Measurements from ENCODE around the gene SMCO2.

SMCO2 gene

GRCh38 chr12:27524839-27525753 lies 78.6 kb downstream of the SMCO2 start:
- H3K9me3 ChIP-seq (ENCODE audit: control insufficient read depth, low read length) = no peaks in the 10 kb centered on the region
- WGBS, 2 experiments (ENCODE audit: insufficient coverage in 2 of 2) = 0 to 3% methylated on average over 4 to 7 of the region's 16 CpGs
- H3K4me3 ChIP-seq (ENCODE audit: extremely low read depth, insufficient read depth, low read length, poor library complexity, severe bottlenecking) = peak overlapping the region; percentile 84
- peak overlapping the region; percentile 58 for H3K27ac ChIP-seq (ENCODE audit: low read depth, low read length, severe bottlenecking)
- H3K4me1 ChIP-seq (ENCODE audit: control insufficient read depth, insufficient read depth, low read length, poor library complexity, severe bottlenecking) = peaks cover 28% of the 10 kb centered on the region
- peaks cover 32% of the 10 kb centered on the region for H3K36me3 ChIP-seq (ENCODE audit: control insufficient read depth, insufficient read depth, low read length)

DNA sequence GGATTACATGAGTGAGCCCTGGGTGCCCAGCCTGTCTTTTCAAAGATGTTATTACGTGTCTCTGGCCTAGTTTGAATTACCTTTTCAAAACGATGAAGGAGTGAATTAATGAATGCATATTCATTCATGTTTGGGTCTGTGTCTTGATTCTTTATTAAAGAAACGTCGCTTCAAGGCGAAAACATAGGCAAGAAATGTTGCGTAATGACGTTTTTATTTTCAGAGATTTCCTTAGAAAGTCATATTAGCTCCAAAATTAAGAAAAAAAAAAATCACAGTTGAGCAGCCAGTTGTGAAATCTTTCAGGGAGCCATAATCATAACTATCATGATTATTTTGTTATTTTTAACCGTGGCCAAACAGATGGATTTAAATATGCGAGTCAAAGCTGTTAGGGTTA lies 81.0 kb downstream of the SMCO2 start:
- WGBS, 2 experiments (ENCODE audit: insufficient coverage in 2 of 2) = 92 to 96% methylated on average over 4 of the region's 9 CpGs
- Histone ChIP-seq H3K36me3 (ENCODE audit: control insufficient read depth, insufficient read depth, low read length) (peaks cover 39% of the 10 kb centered on the region), H3K4me1 (ENCODE audit: control insufficient read depth, insufficient read depth, low read length, poor library complexity, severe bottlenecking) (peaks cover 8% of the 10 kb centered on the region), H3K27ac (ENCODE audit: low read depth, low read length, severe bottlenecking) (no peak overlapping the region), H3K4me3 (ENCODE audit: extremely low read depth, insufficient read depth, low read length, poor library complexity, severe bottlenecking) (no peak overlapping the region), H3K9me3 (ENCODE audit: control insufficient read depth, low read length) (no peaks in the 10 kb centered on the region)

- no peak overlapping the region for H3K4me3 ChIP-seq (ENCODE audit: extremely low read depth, insufficient read depth, low read length, poor library complexity, severe bottlenecking)
- 100% methylated on average over 2 to 3 of the region's 3 CpGs for WGBS, 2 experiments (ENCODE audit: insufficient coverage in 2 of 2)
- no peak overlapping the region for H3K27ac ChIP-seq (ENCODE audit: low read depth, low read length, severe bottlenecking)
- H3K4me1 ChIP-seq (ENCODE audit: control insufficient read depth, insufficient read depth, low read length, poor library complexity, severe bottlenecking) = peaks cover 4% of the 10 kb centered on the region
- peaks cover 47% of the 10 kb centered on the region for H3K36me3 ChIP-seq (ENCODE audit: control insufficient read depth, insufficient read depth, low read length)
- no peaks in the 10 kb centered on the region for H3K9me3 ChIP-seq (ENCODE audit: control insufficient read depth, low read length)
These were observed 82.3 kb downstream of the SMCO2 start for GRCh38 chr12:27528788-27529187.

DNA sequence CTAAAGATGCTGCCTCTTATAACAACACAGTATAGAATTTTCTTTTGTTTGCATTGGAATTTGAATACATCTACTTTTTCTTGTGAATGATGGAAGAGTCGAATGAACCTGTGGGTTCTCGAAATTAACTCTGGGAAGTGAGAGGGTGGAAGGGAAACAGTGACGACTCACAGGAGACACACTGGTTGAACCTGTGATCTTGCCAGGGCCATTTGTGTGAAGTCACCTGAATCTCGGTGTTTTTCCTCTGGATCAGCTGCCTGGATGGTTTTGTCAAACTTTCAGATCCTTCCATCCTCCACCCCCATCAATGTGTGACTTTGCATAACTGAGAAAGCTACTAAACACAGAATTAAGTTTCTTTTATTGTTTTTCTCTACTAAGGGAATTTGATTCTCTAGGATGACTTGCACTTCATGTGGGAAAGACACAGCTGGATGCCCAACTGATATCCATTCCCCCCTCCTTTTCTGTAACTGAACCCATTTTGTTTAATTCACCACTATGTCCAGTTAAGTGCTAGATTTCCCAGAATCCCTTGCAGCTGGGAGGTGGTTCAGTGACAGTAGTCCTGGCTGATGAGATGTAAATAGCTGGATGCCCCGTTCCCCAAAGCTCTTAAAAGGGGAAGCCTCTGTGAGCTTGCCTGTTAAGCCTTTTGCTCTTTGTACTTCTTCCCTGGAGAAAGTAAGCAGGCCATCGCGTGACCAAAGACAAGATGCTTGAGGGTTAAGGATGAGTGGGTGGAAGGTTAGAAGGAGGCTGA lies 83.8 kb downstream of the SMCO2 start:
- H3K27ac ChIP-seq (ENCODE audit: low read depth, low read length, severe bottlenecking) = no peak overlapping the region

DNA sequence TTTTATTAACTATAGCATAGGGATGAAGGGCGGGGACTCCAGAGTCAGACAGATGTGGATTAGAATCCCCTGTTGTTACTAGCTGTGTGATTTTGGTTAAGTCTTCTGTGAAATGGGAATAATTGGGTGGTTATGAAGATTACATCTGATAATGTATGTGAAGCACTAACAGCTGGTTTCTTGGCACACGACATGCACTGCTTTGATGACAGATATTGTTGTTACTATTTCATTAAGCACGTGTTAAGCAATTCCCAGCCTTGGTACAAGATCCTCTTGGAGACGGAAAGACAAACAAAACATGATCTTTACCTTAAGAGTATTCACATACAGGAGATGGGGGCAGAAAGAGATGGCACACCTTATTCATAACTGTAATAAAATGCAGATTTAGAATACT lies 85.4 kb downstream of the SMCO2 start:
- Histone ChIP-seq H3K4me3 (ENCODE audit: extremely low read depth, insufficient read depth, low read length, poor library complexity, severe bottlenecking) (no peak overlapping the region), H3K36me3 (ENCODE audit: control insufficient read depth, insufficient read depth, low read length) (peaks cover 65% of the 10 kb centered on the region), H3K9me3 (ENCODE audit: control insufficient read depth, low read length) (no peaks in the 10 kb centered on the region), H3K4me1 (ENCODE audit: control insufficient read depth, insufficient read depth, low read length, poor library complexity, severe bottlenecking) (peaks cover 11% of the 10 kb centered on the region), H3K27ac (ENCODE audit: low read depth, low read length, severe bottlenecking) (no peak overlapping the region)
- 100% methylated on average over 1 of the region's 4 CpGs for WGBS, 2 experiments (ENCODE audit: insufficient coverage in 2 of 2)

More for the DNA sequence above, 83.8 kb downstream of the SMCO2 start:
- Histone ChIP-seq H3K36me3 (ENCODE audit: control insufficient read depth, insufficient read depth, low read length) (peaks cover 54% of the 10 kb centered on the region), H3K4me1 (ENCODE audit: control insufficient read depth, insufficient read depth, low read length, poor library complexity, severe bottlenecking) (peaks cover 11% of the 10 kb centered on the region), H3K9me3 (ENCODE audit: control insufficient read depth, low read length) (no peaks in the 10 kb centered on the region), H3K4me3 (ENCODE audit: extremely low read depth, insufficient read depth, low read length, poor library complexity, severe bottlenecking) (no peak overlapping the region)
- 75 to 81% methylated on average over 4 to 7 of the region's 7 CpGs for WGBS, 2 experiments (ENCODE audit: insufficient coverage in 2 of 2)

DNA sequence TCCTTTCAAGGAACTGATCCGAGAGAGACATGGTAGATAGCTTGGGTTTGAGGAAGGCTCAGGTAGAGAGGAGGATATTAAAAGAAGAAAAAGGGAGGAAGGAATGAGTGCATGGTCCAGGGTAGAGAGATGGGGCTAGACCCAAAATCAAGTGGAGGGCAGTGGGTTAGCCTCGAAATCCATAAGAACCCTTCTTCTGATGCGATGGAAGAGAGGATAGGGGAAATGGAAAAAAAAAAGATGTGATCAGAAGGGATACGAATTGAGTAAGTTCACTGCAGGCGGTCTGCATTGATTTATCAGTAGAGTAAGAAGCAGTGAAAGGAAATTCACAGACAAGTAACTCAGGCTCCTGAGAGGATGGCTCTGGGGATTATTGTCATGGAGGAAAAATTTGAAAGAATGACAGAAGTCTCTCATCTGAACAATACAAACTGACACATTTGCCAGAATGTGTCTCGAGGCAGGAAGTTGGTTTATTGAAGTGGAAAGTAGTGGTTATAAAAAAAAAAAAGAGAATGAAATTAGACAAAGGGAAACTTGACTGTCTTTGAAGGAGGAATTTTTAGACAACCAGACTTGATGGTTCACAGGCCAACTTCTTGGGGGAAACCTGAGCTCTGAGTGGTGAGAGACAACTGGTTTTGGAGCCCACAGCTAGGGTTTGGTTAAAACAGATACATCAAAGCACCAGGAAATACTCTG lies 87.7 kb downstream of the SMCO2 start:
- peaks cover 28% of the 10 kb centered on the region for H3K4me1 ChIP-seq (ENCODE audit: control insufficient read depth, insufficient read depth, low read length, poor library complexity, severe bottlenecking)
- H3K27ac ChIP-seq (ENCODE audit: low read depth, low read length, severe bottlenecking) = peak overlapping the region; percentile 1
- H3K4me3 ChIP-seq (ENCODE audit: extremely low read depth, insufficient read depth, low read length, poor library complexity, severe bottlenecking) = no peak overlapping the region
- H3K36me3 ChIP-seq (ENCODE audit: control insufficient read depth, insufficient read depth, low read length) = peaks cover 51% of the 10 kb centered on the region
- no peaks in the 10 kb centered on the region for H3K9me3 ChIP-seq (ENCODE audit: control insufficient read depth, low read length)
- WGBS, 2 experiments (ENCODE audit: insufficient coverage in 2 of 2) = 91 to 97% methylated on average over 6 of the region's 6 CpGs

GRCh38 chr12:27534765-27535161 lies 88.2 kb downstream of the SMCO2 start:
- H3K9me3 ChIP-seq (ENCODE audit: control insufficient read depth, low read length) = no peaks in the 10 kb centered on the region
- H3K36me3 ChIP-seq (ENCODE audit: control insufficient read depth, insufficient read depth, low read length) = peaks cover 45% of the 10 kb centered on the region
- peak overlapping the region; percentile 1 for H3K27ac ChIP-seq (ENCODE audit: low read depth, low read length, severe bottlenecking)
- peaks cover 28% of the 10 kb centered on the region for H3K4me1 ChIP-seq (ENCODE audit: control insufficient read depth, insufficient read depth, low read length, poor library complexity, severe bottlenecking)
- H3K4me3 ChIP-seq (ENCODE audit: extremely low read depth, insufficient read depth, low read length, poor library complexity, severe bottlenecking) = no peak overlapping the region
- 100% methylated on average over 1 of the region's 1 CpG; no CpG with 5 or more reads in 1 of the 2 experiments for WGBS, 2 experiments (ENCODE audit: insufficient coverage in 2 of 2)

DNA sequence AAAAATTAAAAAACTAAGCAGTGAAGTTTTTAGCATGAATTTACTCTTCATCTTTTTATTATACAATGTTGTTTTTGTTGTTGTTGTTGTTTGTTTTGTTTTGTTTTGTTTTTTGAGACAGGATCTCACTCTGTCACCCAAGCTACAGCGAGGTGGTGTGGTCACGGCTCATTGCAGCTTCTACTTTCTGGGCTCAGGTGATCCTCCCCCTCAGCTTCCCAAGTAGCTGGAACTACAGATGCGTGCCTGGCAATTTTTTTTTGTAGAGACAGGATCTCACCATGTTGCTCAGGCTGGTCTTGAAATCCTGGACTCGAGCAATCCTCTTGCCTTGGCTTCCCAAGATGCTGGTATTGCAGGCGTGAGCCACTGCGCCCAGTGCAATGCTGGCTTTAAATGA lies 88.8 kb downstream of the SMCO2 start:
- Histone ChIP-seq H3K36me3 (ENCODE audit: control insufficient read depth, insufficient read depth, low read length) (peaks cover 41% of the 10 kb centered on the region), H3K4me1 (ENCODE audit: control insufficient read depth, insufficient read depth, low read length, poor library complexity, severe bottlenecking) (peaks cover 28% of the 10 kb centered on the region), H3K4me3 (ENCODE audit: extremely low read depth, insufficient read depth, low read length, poor library complexity, severe bottlenecking) (no peak overlapping the region), H3K27ac (ENCODE audit: low read depth, low read length, severe bottlenecking) (no peak overlapping the region), H3K9me3 (ENCODE audit: control insufficient read depth, low read length) (no peaks in the 10 kb centered on the region)
- 96 to 97% methylated on average over 5 to 6 of the region's 6 CpGs for WGBS, 2 experiments (ENCODE audit: insufficient coverage in 2 of 2)

DNA sequence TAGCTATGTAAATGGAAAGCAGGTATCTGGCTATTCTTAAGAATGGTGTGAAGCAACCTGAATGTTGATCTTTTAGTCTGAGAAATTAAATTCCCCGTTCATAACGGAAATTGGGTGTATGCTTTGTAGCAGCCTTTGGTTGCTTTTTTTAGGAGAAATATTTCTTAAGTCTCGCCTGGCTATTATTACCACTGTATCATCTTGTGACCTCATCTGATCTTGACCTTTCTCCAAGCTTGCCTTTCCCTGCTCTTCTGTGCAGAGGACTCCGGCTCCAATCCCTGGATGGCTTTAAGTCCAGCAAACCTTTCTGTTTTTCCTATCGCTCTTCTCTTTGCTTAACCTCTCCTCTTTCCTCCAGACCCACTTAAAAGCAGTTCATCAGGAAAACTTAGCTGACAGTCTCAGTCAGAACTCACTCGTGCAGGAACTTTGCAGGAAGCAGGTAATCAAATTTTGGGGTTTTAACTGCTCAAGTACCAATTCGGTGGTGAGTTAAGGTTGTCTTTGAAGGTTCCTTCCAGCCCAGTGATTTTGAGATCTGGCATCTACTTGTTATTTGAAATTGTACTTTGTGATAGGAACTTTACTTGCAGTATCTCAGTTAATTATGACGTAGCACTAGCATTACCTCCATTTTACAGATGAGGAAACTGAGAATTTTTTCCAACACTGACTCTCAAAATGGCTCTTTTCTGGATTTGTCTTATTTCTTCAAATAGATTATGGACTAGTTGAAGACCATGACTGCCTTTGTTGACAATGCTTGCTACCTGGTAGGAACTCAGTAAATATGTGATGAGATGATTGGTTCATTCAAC lies 91.5 kb downstream of the SMCO2 start:
- H3K36me3 ChIP-seq (ENCODE audit: control insufficient read depth, insufficient read depth, low read length) = peaks cover 36% of the 10 kb centered on the region

GRCh38 chr12:27539191-27539631 lies 92.7 kb downstream of the SMCO2 start:
- Histone ChIP-seq H3K4me1 (ENCODE audit: control insufficient read depth, insufficient read depth, low read length, poor library complexity, severe bottlenecking) (peaks cover 42% of the 10 kb centered on the region), H3K36me3 (ENCODE audit: control insufficient read depth, insufficient read depth, low read length) (peaks cover 33% of the 10 kb centered on the region), H3K9me3 (ENCODE audit: control insufficient read depth, low read length) (no peaks in the 10 kb centered on the region), H3K4me3 (ENCODE audit: extremely low read depth, insufficient read depth, low read length, poor library complexity, severe bottlenecking) (no peak overlapping the region), H3K27ac (ENCODE audit: low read depth, low read length, severe bottlenecking) (peak overlapping the region; percentile 39)
- WGBS, 2 experiments (ENCODE audit: insufficient coverage in 2 of 2) = 79 to 88% methylated on average over 2 to 3 of the region's 4 CpGs

More for the DNA sequence above, 91.5 kb downstream of the SMCO2 start:
- H3K9me3 ChIP-seq (ENCODE audit: control insufficient read depth, low read length) = no peaks in the 10 kb centered on the region
- H3K27ac ChIP-seq (ENCODE audit: low read depth, low read length, severe bottlenecking) = no peak overlapping the region
- H3K4me1 ChIP-seq (ENCODE audit: control insufficient read depth, insufficient read depth, low read length, poor library complexity, severe bottlenecking) = peaks cover 50% of the 10 kb centered on the region
- no peak overlapping the region for H3K4me3 ChIP-seq (ENCODE audit: extremely low read depth, insufficient read depth, low read length, poor library complexity, severe bottlenecking)
- 90 to 94% methylated on average over 5 to 7 of the region's 8 CpGs for WGBS, 2 experiments (ENCODE audit: insufficient coverage in 2 of 2)
